Ovary (tissue), 3 donors: ENCODE results near the gene P4HA3.

Experiments
- EP300 ChIP-seq: sonication (generic); formaldehyde crosslinking; IDR thresholded peaks from one replicate; pipeline ENCODE4 v1.6.1; 2017; ENCODE audit warnings: antibody characterized with exemption
- TF ChIP-seq, protein P1 (sequence below), 3 donors: fragments of 450-650 bp in 2 of 3; fragments of 200-600 bp in 1 of 3; IDR thresholded peaks; one replicate each; pipeline versions ENCODE4 v1.5.1 to v1.8.0; 2016 to 2022; ENCODE audit warnings: antibody characterized with exemption in 3 of 3, mild to moderate bottlenecking in 1 of 3
- donor health status: DM: no; HTN: no; CAD: no.

DNA sequence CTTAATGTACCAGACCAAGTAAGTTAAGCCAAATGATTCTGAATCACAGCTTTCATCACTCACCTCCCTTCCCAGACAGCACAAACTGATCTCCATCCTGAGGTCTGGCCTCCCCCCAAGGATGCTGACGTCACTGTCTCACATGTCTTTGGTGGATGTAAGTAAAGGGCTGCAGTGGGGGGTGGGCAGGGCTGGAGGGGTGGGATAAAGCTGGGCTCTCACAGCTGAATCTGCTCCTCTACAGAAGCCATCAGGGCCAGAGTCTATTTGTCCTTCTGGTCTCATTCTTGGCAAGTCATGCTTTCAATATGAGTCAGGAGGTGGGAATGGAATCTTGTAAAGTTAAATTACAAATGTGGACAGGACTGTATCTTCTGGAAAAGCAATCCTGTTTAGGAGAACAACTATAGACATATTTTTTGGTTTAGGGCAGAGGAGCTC is 32.7 kb downstream of the P4HA3 start:
- TF ChIP-seq, protein P1, sequence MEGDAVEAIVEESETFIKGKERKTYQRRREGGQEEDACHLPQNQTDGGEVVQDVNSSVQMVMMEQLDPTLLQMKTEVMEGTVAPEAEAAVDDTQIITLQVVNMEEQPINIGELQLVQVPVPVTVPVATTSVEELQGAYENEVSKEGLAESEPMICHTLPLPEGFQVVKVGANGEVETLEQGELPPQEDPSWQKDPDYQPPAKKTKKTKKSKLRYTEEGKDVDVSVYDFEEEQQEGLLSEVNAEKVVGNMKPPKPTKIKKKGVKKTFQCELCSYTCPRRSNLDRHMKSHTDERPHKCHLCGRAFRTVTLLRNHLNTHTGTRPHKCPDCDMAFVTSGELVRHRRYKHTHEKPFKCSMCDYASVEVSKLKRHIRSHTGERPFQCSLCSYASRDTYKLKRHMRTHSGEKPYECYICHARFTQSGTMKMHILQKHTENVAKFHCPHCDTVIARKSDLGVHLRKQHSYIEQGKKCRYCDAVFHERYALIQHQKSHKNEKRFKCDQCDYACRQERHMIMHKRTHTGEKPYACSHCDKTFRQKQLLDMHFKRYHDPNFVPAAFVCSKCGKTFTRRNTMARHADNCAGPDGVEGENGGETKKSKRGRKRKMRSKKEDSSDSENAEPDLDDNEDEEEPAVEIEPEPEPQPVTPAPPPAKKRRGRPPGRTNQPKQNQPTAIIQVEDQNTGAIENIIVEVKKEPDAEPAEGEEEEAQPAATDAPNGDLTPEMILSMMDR (IDR thresholded peaks at IDR 0.05): no peak
- TF ChIP-seq EP300: no peak
